HL-60 (cell line): ENCODE data around the gene RGS7.

Source experiments
- CTCF ChIP-seq: IDR thresholded peaks from one replicate; pipeline ENCODE4 v1.5.1; 2011; ENCODE audit warnings: low read length, control low read depth, inconsistent platforms; ENCODE audit not compliant: insufficient read depth
- POLR2AphosphoS5 ChIP-seq: IDR thresholded peaks from 2 replicates; pipeline ENCODE4 v1.6.1; 2012; ENCODE audit warnings: low read depth

DNA sequence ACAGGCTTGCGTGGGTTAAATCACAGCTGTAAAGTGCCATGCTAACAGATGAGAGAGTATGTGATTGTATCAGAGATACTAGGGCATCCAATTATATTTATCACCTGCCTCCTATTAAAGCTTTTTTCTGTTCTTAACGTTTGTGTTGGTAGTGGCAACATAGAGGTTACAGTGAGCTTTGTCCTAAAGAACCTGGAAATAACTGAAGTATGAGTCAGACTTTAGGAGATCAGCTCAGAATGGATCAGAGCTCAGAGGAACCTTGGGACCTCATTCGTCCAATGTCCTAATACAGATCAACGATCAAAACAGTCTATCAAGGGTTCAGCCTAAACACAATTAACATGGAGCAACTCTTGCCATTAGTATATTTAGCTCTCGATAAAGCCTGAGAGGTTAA, 81.0 kb downstream of the RGS7 start:
- no peak for TF ChIP-seq CTCF
- TF ChIP-seq POLR2AphosphoS5 = no peak
